Activated T-cell treated with anti-CD3 and anti-CD28 coated beads, Interleukin-2, amount 50 U/mL, for 48 hours (primary cell): ENCODE results near the gene FNDC8.
"Not testable (repeated sequence)": the region's sequence is repeated elsewhere in the genome, so short reads cannot be mapped to it uniquely, and the experiment has no call there.

Source experiments
- DNase-seq, 2 experiments: peaks; one replicate each; pipeline ENCODE4 v3.0.0-alpha.2; 2020

FNDC8 gene

DNA sequence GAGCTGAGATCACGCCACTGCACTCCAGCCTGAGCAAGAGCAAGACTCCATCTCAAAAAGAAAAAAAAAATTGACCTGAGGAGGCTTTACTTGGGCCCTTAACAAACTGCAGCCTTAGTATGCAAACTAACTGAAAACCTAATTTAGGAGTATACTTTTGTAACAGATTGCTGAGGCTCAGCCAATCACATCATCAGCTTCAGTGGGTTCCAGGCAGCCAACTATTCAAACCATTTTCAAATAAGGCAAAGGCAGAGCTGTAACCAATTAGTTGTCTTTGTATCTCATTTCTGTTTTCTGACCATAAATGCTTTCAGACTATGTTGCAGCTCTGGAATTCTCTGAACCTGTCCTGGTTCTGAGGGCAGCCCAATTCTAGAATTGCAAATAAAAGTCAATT, 25.7 kb upstream of the FNDC8 start:
- no peak for DNase-seq

DNA sequence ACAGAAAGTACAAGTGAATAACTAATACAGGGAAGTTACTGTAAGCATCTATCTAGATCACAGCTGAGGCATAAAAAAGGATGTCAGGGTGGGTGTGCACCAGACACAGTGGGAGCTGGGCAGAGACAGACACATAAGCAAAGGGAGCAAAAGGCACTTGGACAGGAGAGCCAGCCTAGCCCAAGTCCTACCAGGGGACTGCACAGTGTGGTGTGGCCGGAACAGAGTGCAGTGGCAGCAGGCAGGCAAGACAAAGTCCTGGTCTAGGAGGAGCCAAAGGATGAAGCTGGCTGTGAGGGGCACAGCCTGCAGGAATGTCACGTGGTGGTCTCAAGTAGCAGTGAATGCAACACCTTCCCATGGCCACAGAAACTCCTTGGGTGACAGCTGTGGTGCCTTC, 23.6 kb upstream of the FNDC8 start:
- DNase-seq: no peak

DNA sequence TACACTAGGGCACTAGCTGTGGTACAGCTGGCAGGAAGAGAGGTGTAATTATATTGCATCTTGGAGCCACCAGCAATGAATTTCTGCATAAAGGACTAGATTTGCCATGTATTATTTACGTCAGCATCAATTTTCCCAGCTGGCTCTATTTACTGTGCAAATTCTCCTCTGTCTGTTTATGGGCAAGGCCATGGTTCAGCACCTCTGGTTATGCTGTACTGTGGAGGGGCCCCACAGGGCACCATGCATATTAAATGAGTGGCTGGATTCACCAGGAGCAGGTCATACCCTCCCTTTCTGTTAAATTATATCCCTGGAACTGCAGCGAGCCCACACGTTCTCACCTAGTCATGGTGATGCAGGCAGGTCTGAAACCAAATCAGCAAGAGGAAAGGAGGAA, 21.5 kb upstream of the FNDC8 start:
- no peak for DNase-seq

DNA sequence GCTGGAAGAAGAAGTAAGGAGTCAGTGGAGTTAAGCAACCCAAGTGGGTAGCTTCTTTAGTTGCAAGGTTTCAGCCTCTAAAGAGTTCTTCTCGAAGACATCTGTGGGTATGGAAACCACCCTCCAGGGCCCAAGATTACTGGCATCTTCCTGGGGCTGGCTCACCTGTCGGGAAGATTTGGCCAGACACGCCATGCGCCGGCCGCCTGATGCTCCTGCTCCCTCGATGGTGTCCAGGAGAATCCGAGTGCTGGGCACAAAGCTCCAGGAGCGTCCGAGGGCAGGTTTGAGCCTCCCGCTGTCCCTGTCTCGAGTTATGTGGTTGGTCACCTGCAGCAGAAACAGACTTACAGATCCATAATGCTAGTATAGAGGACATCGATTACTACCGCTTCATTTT, 20.4 kb upstream of the FNDC8 start:
- no peak for DNase-seq

DNA sequence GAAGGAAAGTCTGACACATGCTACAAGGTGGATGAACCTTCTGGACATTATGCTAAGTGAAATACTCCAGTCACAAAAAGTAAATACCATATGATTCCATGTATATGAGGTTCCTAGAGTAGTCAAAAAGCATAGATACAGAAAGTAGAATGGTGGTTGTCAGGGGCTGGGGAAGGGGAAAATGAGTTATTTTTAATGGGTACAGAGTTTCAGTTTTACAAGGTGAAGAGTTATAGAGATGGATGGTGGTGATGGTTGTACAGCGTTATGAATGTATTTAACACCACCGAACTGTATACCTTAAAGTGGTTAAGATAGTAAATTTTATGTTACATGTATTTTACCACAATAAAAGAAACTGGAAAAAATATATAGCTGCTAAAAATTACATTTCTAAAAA, 19.7 kb upstream of the FNDC8 start:
- DNase-seq: no peak

DNA sequence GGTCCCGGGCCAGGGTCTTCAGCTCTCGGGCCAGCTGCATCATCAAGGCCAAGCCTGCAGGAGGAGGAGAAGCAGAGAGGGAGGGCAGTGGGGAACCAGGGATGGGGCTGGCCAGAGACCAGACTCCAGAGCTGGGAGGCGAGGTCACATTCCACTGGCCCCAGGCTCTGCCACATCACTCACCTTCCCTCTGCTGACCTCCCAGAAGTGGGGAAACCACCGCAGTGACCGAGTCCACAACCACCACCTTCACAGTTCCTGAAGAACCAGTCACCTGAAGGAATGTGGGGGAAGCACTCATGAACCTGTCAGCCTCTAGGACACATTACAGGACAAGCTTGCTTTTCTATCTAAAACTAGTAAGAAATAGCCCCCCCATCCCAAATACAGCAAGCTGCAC, 18.1 kb upstream of the FNDC8 start:
- no peak for DNase-seq

DNA sequence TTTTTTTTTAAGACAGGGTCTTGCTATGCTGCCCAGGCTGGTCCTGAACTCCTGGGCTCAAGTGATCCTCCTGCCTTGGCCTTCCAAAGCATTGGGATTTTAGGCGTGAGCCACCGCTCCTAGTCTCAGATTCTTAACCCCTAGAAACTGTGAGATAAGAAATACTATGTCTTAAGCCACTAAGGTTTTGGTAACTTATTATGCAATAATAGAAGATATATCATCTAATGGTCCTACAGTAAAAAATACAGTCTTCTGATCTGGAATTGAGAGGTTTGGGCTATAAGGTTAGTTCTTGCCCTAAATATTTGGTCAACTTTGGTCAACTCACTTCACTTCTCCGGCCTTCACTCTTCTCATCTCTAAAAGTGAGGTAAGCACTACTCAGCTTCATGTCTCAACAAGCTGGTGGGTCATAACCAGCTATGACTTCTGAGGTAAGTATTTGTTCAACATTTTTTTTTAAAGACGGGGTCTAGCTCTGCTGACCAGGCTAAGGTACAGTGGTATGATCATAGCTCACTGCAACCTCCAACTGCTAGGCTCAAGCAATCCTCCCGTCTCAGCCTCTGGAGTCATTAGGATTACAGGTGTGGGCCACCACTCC, 16.5 kb upstream of the FNDC8 start:
- no peak for DNase-seq

DNA sequence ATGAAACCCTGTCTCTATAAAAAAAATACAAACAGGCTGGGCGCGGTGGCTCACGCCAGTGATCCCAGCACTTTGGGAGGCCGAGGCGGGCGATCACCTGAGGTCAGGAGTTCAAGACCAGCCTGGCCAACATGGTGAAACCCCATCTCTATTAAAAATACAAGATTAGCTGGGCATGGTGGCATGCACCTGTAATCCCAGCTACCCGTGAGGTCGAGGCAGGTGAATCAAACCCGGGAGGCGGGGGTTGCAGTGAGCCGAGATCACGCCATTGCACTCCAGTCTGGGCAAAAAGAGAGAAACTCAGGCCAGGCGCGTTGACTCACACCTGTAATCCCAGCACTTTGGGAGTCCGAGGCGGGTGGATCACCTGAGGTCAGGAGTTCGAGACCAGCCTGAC, 10.6 kb upstream of the FNDC8 start:
- DNase-seq: not testable (repeated sequence)

DNA sequence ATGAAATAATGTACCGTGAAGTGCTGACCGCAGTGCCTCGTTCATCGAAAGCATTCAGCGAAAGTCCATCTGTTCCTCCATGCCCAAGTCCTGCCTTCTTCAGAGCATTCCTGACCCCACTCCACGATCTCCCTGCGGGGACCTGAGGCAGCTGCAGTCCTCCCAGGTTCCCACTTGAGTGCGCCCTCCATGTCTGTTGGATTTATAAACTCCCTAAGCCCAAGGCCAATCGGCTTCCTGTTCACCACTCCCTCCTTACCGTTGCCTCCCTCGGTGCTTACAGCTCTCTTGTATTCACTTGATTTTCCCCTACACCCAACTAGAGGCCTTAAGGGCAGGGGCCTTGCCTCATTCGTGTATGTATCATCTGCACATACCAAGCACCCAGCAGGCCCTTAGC, 4.6 kb upstream of the FNDC8 start:
- DNase-seq: no peak

DNA sequence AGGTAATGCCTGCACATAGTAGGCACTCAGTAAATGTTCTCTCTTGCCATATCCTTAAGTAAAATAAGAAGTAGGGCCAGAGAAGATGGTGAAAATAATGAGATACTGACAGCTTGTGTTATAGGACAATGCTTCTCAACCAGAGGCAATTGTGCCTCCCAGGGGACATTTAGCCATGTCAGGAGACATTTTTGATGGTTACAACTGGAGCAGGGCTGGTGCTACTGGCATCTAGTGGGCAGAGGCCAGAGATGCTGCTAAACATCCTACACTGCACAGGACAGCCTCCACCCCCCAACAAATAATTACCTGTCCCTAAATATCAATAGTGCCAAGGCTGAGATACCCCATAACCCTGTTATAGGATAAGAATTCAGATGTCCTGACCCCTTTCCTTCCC, 3.4 kb upstream of the FNDC8 start:
- no peak for DNase-seq

DNA sequence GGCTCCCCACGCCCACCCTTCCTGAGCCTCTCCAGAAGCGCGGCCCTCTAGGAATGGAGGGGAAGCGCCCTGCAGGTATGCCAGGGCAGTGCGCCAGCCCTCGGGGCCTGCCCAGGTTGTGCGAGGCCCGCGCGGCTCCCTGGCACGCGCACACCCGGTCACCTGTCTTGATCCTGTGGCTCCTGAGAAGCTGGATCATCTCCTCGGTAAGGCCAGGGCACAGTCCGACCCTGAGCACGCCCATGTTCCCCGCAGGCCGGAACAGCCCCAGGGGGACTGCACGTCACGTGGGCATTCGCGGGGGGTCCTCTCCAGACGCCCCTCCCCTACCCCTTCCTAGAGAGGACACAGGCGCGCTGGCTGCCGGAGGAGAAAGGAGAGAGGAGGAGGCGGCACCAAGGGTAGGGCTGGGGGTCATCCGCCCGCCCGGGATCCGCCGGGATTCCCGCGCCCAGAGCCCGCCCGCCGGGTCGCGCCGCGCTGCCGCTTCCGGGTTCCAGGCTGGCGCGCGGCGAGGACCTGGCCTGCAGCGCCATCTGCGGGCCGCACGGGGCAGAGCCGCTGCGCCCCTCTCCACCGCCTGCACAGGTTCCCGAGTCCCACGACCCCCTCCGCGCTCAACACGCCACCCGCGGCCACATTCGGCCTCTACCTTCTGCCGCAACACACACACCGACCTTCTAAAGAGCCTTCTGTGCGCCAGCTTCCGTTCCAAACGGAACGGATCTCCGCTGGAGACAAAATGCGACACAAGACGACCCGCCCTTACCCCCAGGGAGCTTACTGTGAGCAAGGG, 1.8 kb upstream of the FNDC8 start, which contains the start of gene RAD51D:
Gene RAD51D, minus strand, starts transcription at position 491 of the 796 bp plus-strand sequence. Its CDS starts 247 bp downstream, at position 244.
- peak; percentile 86 to 90 for DNase-seq

DNA sequence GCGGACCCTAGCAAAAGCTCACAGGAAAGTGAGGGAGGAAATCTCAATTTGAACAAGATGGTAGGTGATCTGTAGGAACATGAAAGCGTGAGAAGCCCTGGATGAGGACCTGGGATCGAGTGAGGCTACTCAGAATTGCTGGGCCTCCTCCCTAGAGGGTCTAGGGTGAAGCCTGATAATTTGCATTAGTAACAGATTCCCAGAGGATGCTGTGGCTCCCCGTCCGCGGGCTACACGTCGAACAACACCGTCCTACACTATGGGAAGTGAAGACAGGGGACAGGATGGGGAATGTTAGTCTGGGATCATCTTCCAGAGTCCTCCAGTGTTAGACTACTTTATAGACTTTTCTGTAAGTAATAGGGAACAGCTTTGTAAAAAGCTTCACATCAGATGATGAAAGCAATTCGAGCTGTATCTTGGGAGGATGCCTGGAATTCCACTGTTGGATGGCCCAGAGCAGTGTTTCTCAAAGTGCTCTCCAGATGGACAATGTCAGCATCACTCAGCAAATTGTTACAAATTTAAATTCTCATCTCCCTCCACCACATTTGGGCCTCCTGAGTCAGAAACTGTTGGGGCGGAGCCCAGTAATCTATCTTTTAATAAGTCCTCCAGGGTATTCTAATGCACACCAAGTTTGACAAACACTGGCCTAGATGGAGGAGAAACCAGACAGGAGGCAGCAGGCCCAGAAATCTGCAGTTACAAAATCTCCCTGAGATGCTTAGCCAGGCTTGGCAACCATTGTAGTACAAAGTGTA, 6.5 kb downstream of the FNDC8 start:
- no peak for DNase-seq

DNA sequence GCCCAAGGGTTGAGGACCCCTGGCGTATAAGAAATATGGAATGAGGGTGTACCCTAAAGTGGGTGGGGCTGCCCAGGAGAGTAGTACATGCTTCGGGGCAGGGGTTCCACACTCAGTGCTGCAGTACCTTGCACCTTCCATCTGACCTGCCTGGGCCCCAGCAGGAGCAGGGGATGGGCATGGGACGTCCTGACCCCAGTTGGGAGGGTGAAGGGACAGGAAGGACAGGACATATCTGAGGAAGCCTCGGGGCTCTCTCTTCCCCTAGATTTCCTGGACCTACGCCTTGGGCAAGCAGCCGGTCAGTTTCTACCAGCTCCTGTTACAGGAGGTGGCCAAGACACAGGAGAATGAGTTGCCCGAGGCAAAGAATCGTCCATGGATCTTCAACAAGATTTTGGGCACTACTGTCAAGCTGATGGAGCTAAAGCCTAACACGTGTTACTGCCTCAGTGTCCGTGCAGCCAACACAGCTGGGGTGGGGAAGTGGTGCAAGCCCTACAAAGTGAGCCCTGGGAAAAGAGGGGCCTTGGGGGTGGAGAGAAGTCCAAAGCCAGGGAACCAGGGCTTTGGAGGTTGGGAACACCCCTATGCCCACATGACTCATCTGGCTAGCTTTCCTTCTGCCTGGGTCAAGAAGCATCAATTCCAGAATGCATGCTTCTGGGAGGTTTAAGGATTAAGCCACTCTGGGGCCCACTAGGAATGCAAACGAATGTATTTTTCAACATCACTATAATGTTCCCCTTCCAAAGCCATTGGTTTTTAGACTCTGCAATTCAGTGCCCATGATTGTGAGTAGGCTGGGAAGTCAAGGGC, 7.9 kb downstream of the FNDC8 start:
- no peak for DNase-seq

DNA sequence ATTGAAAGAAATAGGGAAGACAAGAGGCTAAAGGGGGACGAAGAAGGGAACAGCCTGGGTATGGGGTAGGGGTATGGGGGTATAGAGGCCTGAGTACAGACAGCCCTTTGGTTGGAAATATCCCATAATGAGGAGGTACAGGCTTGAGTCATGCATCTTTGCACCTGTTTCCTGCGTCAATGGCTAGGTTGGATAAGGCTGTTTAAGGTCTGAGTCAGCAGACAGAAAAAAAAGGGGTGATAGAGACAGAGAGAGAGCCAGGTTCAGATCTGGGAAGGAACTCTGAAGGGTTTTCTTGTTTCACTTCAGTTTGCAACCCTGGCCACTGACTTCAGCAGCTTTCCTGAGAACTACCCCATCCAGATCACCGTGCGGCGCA, 8.5 kb downstream of the FNDC8 start:
- no peak for DNase-seq

DNA sequence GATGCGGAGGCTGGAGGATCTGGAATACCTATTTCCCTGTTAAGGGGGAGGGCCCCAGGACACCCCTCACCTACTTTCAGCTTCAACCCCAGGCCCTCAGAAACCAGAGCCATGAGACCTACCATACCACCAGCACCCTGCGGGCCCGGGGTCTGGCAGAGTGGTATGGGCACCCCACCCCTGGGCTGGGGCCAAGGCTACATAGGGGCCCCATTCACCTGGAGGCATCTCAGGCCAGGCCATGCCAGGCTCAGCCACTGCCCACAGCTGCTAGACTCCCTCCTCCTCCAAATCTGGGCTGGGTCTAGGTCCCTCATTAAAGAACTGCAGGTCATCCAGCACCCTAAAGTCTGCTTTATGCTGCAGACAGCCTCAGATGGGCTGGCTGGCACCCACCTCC, 9.0 kb downstream of the FNDC8 start:
- DNase-seq: no peak

DNA sequence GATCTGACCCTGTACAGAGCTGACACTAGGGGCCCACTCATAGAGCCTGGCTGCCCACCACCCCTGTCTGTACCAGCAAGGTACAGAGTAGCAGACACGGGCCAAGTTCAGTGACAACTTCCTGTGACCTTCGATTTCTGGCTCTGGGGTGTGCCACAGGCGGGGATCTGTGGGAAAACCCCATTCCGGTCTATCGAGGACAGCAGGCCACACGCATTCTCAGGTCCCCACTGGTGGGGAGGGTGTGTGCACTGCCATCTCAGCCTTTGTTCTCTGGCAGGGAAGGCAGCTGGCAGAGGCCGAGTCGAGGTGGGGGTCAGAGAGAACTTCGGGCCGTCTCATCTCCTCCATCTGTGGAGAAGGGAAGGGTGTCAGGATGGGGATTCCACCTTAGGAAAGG, 10.7 kb downstream of the FNDC8 start:
- no peak for DNase-seq

DNA sequence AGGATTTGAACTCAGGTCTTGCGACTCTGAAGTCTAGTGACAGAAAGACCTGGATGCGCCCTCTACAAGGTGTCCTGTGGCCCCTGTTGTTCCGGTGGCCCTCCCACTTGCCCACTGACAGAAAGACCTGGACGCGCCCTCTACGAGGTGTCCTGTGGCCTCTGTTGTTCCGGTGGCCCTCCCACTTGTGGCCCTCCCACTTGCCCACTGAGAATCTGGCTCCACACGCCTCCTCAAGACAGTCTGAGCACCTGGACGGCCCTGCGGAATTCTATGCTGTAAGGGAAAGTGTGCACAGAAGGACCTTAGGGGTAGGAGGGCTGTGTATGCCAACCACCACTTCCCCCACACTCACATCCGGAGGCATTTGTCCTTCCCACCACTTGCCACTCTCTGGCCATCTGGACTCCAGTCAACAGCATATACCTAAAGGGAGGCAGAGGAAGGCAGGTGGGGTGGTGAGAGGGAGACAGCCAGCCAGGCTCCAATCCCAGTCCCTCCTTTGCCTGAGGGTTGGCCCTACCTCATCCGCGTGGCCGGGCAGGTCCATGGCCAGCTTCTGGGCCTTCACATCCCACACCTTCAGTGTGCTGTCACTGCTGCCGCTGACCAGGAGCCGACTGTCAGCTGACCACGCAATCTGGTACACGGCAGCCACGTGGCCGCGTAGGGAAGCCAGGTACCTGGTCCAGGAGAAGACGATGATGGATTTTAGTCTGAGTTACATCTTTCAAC, 11.6 kb downstream of the FNDC8 start:
- no peak for DNase-seq

DNA sequence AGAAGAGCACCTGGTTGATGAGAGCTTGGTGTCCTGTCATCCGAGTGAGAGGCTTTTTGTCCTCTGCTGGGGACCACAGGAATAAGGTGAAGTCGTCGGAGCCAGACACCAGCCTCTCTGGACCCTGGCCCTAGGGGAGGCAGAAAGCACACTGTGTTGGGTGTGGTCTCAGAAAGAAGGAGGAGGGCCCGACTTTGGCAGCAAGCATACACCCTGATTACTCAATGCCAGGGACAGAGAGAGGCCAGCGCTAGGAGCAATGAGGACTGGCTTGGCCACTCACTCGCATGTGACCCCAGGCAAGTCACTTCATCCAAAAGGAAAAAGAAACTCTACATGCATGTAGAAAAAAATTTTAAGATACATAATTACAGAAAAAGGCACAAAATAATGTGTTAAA, 13.9 kb downstream of the FNDC8 start:
- DNase-seq: no peak

DNA sequence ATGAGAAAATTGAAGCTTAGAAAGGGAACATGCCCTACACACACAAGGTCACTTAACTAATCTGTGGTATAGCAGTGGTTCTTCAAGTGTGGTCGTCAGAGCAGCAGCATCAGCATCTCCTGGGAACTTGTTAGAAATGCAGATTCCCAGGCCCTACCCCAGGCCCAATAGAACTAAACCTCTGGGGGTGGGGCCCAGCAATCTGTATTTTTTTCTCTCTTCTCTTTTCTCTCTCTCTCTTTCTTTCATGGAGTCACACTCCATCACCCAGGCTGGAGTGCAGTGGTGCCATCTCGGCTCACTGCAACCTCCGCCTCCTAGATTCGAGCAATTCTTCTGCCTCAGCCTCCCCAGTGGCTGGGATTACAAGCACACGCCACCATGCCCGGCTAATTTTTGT, 16.8 kb downstream of the FNDC8 start:
- DNase-seq: no peak

DNA sequence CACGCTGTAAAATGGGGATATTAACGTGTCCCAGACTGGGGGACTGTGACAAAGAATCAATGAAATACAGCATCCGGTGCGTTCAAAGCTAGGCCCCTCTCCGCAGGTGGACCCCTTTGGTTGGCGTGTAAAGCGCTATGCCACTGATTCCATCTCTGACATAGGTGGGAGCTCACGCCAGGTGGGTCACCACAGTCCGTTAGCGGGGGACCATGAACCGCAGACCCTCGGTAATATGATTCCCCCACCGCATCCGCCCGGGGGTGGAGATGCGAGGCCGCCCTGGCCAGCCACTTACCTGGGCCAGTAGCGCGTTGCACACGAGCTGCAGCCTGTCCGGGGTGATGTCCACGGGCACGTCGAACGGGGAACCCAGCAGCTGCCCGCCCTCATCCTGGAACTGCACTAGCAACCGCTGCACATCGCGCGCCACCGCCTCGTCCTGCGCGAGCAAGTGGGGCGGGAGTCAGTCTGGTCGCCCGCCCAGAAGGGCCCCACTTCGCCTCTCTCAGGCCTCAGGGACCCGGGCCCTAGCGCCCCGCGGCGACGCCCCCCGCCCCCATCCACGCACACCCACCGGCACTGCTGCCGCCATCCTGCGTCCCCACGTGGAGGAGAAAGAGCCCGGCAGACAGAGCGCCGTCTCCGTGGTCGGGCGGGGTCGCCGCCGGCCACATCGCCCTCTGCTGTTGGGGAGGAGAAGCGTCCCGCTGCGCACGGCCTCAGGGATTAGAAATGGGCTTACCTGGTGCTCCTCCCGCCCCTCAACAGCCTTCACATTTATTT, 20.5 kb downstream of the FNDC8 start, which contains the start of gene NLE1:
Gene NLE1, minus strand, starts transcription at position 623 of the 786 bp plus-strand sequence. Its CDS starts 28 bp downstream, at position 595.
- DNase-seq: peak; percentile 94 to 96

DNA sequence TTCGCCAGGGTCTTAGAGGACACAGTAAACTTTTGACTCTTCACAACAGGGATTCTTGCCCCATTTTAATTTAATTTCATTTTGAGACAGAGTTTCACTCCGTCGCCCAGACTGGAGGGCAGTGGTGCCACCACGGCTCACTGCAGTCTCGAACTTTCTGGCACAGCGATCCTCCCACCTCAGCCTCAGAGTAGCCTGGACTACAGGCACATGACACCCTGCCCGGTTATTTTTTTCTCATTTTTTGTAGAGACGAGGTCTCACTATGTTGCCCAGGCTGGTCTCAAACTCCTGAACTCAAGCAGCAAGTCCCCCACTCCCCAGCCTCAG, 21.0 kb downstream of the FNDC8 start:
- DNase-seq: no peak

DNA sequence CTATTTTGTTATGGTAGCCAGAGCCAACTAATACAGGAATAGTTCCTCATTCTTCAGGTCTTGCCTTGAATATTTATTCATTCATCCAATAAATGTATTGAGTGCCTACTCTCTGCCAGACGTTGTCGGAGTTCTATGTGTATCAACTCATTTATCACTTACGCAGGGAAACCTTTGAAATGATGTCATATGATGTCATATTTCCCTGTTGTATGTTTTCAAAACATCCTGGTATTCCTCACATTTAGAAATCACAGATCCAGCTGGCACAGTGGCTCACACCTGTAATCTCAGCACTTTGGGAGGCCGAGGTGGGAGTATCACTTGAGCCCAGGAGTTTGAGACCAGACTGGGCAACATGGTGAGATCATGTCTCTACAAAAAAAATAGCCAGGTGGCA, 23.4 kb downstream of the FNDC8 start:
- no peak for DNase-seq
